NCI-H82 (cell line): ENCODE results near the gene ALG1L2.
"Not testable (repeated sequence)": the region's sequence is repeated elsewhere in the genome, so short reads cannot be mapped to it uniquely, and the experiment has no call there.

Source experiments
- DNase-seq: peaks from one replicate; lab custom pipeline; 2025; lab: John Stamatoyannopoulos, UW

ALG1L2 gene

GRCh38 chr3:130122891-130123775 is 41.5 kb downstream of the ALG1L2 start:
- not testable (repeated sequence) for DNase-seq

GRCh38 chr3:130125406-130125805 is 43.8 kb downstream of the ALG1L2 start:
- DNase-seq: not testable (repeated sequence)

- DNase-seq: not testable (repeated sequence)
Measured at GRCh38 chr3:130136337-130136736, 54.7 kb downstream of the ALG1L2 start.

GRCh38 chr3:130137685-130138084 is 56.1 kb downstream of the ALG1L2 start:
- DNase-seq: not testable (repeated sequence)

- not testable (repeated sequence) for DNase-seq
Measured at GRCh38 chr3:130138992-130139391, 57.4 kb downstream of the ALG1L2 start.

GRCh38 chr3:130140756-130141155 is 59.1 kb downstream of the ALG1L2 start:
- not testable (repeated sequence) for DNase-seq

- not testable (repeated sequence) for DNase-seq
Measured at GRCh38 chr3:130143648-130144327, 62.2 kb downstream of the ALG1L2 start.

- not testable (repeated sequence) for DNase-seq
Measured at GRCh38 chr3:130144328-130144650, 62.7 kb downstream of the ALG1L2 start.

GRCh38 chr3:130145456-130145855 is 63.8 kb downstream of the ALG1L2 start:
- DNase-seq: not testable (repeated sequence)

- DNase-seq: not testable (repeated sequence)
Measured at GRCh38 chr3:130146465-130146864, 64.8 kb downstream of the ALG1L2 start.
